Measurements from ENCODE around the gene CCDC9B.

Gene CCDC9B

GRCh38 chr15:40325700-40326099, 15.0 kb downstream of the CCDC9B start:
- no peak for ATAC-seq
- no peak for TF ChIP-seq CSRNP3 (CRISPR knock-in tag; IDR thresholded peaks at IDR 0.05)
- no peak for TF ChIP-seq OSR1 (CRISPR knock-in tag; IDR thresholded peaks at IDR 0.05)

GRCh38 chr15:40325188-40325587, 15.6 kb downstream of the CCDC9B start:
- no peak for ATAC-seq

DNA sequence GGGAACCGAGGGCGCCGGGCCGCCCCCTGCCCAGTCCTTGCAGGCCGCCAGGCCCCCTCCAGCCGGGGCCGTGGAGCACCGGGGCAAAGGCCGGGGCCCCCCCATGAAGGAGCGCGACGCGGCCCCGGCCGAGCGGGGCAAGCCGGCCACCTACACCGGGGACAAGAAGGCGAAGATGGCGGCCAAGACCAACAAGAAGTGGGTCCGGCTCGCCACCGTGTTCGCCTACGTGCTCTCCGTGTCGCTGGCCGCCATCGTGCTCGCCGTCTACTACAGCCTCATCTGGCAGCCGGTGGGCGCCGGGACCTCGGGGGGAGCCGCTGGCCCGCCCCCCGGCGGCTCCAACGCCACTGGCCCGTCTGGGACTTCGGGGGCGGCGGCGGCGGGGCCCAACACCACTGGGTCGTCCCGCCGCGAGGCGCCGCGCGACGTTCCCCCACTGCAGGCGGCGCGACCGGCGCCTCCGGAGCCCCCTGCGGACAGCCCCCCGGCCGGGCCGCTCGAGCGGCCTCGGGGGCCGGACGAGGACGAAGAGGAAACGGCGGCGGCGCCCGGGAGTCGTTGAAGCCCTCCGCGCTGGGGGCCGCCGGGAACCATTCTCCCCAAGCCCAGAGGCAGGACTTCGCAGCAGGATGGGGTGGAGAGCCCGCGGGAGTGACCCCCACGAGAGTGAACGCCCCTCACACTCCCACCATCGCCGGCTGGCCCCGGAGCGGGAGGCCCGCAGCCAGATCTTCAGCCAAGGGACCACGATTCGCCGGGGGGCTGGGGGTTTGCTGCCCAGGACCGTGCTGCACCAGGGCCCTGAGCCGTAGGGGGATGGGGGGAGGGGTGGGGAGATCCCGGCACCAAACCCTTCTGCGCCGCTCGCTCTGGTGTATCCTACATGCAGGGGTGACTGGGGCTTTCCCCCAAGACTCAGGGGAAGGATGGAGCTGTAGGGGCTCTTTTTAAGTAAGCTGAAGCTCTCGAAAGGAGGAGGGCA, 16.5 kb downstream of the CCDC9B start:
- ATAC-seq = no peak
- TF ChIP-seq OSR1 (CRISPR knock-in tag; IDR thresholded peaks at IDR 0.05) = no peak
- no peak for TF ChIP-seq CSDC2 (CRISPR knock-in tag; IDR thresholded peaks at IDR 0.05)
- TF ChIP-seq ARNTL (CRISPR knock-in tag; IDR thresholded peaks at IDR 0.05; ENCODE audit: borderline replicate concordance, low read depth) = no peak
- no peak for TF ChIP-seq ISL1 (CRISPR knock-in tag; IDR thresholded peaks at IDR 0.05)
- TF ChIP-seq, protein P1, sequence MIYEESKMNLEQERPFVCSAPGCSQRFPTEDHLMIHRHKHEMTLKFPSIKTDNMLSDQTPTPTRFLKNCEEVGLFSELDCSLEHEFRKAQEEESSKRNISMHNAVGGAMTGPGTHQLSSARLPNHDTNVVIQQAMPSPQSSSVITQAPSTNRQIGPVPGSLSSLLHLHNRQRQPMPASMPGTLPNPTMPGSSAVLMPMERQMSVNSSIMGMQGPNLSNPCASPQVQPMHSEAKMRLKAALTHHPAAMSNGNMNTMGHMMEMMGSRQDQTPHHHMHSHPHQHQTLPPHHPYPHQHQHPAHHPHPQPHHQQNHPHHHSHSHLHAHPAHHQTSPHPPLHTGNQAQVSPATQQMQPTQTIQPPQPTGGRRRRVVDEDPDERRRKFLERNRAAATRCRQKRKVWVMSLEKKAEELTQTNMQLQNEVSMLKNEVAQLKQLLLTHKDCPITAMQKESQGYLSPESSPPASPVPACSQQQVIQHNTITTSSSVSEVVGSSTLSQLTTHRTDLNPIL (CRISPR knock-in tag; IDR thresholded peaks at IDR 0.05; ENCODE audit: low read depth) = no peak
- TF ChIP-seq RARB (CRISPR knock-in tag; IDR thresholded peaks at IDR 0.05) = no peak
- no peak for TF ChIP-seq CSRNP3 (CRISPR knock-in tag; IDR thresholded peaks at IDR 0.05)
- no peak for TF ChIP-seq TOX (CRISPR knock-in tag; IDR thresholded peaks at IDR 0.05; ENCODE audit: borderline replicate concordance)
- TF ChIP-seq ZFP30 (CRISPR knock-in tag; IDR thresholded peaks at IDR 0.05) = no peak
- no peak for TF ChIP-seq PPARA (CRISPR knock-in tag; IDR thresholded peaks at IDR 0.05; ENCODE audit: borderline replicate concordance)
- no peak for TF ChIP-seq ZNF565 (CRISPR knock-in tag; conservative IDR thresholded peaks at IDR 0.05; ENCODE audit: low read depth)
- no peak for TF ChIP-seq BACH2 (CRISPR knock-in tag; IDR thresholded peaks at IDR 0.05; ENCODE audit: borderline replicate concordance)
- TF ChIP-seq ESRRG (CRISPR knock-in tag; IDR thresholded peaks at IDR 0.05) = no peak
- TF ChIP-seq, protein P2, sequence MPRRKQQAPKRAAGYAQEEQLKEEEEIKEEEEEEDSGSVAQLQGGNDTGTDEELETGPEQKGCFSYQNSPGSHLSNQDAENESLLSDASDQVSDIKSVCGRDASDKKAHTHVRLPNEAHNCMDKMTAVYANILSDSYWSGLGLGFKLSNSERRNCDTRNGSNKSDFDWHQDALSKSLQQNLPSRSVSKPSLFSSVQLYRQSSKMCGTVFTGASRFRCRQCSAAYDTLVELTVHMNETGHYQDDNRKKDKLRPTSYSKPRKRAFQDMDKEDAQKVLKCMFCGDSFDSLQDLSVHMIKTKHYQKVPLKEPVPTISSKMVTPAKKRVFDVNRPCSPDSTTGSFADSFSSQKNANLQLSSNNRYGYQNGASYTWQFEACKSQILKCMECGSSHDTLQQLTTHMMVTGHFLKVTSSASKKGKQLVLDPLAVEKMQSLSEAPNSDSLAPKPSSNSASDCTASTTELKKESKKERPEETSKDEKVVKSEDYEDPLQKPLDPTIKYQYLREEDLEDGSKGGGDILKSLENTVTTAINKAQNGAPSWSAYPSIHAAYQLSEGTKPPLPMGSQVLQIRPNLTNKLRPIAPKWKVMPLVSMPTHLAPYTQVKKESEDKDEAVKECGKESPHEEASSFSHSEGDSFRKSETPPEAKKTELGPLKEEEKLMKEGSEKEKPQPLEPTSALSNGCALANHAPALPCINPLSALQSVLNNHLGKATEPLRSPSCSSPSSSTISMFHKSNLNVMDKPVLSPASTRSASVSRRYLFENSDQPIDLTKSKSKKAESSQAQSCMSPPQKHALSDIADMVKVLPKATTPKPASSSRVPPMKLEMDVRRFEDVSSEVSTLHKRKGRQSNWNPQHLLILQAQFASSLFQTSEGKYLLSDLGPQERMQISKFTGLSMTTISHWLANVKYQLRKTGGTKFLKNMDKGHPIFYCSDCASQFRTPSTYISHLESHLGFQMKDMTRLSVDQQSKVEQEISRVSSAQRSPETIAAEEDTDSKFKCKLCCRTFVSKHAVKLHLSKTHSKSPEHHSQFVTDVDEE (CRISPR knock-in tag; IDR thresholded peaks at IDR 0.05) = no peak
- no peak for TF ChIP-seq SNAI2 (CRISPR knock-in tag; IDR thresholded peaks at IDR 0.05)
- TF ChIP-seq, protein P3, sequence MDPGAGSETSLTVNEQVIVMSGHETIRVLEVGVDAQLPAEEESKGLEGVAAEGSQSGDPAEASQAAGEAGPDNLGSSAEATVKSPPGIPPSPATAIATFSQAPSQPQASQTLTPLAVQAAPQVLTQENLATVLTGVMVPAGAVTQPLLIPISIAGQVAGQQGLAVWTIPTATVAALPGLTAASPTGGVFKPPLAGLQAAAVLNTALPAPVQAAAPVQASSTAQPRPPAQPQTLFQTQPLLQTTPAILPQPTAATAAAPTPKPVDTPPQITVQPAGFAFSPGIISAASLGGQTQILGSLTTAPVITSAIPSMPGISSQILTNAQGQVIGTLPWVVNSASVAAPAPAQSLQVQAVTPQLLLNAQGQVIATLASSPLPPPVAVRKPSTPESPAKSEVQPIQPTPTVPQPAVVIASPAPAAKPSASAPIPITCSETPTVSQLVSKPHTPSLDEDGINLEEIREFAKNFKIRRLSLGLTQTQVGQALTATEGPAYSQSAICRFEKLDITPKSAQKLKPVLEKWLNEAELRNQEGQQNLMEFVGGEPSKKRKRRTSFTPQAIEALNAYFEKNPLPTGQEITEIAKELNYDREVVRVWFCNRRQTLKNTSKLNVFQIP (CRISPR knock-in tag; IDR thresholded peaks at IDR 0.05; ENCODE audit: borderline replicate concordance, low read depth) = no peak
- TF ChIP-seq, protein P4, sequence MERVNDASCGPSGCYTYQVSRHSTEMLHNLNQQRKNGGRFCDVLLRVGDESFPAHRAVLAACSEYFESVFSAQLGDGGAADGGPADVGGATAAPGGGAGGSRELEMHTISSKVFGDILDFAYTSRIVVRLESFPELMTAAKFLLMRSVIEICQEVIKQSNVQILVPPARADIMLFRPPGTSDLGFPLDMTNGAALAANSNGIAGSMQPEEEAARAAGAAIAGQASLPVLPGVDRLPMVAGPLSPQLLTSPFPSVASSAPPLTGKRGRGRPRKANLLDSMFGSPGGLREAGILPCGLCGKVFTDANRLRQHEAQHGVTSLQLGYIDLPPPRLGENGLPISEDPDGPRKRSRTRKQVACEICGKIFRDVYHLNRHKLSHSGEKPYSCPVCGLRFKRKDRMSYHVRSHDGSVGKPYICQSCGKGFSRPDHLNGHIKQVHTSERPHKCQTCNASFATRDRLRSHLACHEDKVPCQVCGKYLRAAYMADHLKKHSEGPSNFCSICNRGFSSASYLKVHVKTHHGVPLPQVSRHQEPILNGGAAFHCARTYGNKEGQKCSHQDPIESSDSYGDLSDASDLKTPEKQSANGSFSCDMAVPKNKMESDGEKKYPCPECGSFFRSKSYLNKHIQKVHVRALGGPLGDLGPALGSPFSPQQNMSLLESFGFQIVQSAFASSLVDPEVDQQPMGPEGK (CRISPR knock-in tag; IDR thresholded peaks at IDR 0.05; ENCODE audit: borderline replicate concordance) = no peak
- no peak for TF ChIP-seq GLIS3 (CRISPR knock-in tag; IDR thresholded peaks at IDR 0.05)

More at GRCh38 chr15:40325188-40325587, 15.6 kb downstream of the CCDC9B start:
- TF ChIP-seq CSRNP3 (CRISPR knock-in tag; IDR thresholded peaks at IDR 0.05) (no peak), RARB (CRISPR knock-in tag; IDR thresholded peaks at IDR 0.05) (no peak)
- TF ChIP-seq, protein P4 (CRISPR knock-in tag; IDR thresholded peaks at IDR 0.05; ENCODE audit: borderline replicate concordance) = no peak

Data from SK-N-SH treated with all-trans-retinoic acid at 6 μM for 48 hours (cell line).